CD4-positive, alpha-beta memory T cell (primary cell): ENCODE data around the gene ATG4A. TPM values are rescaled to one million over a fixed set of nuclear protein-coding genes. Genes with fewer than 3 reads are reported as not detected.
A peak's percentile ranks its signal among the peaks of the same experiment; 100 is the strongest.

Experiments used
- CTCF ChIA-PET: fragments of 350-600 bp; sonication (Branson Sonifier 250); formaldehyde crosslinking; loops from one replicate; lab custom pipeline; 2021; ENCODE audit warnings: inconsistent platforms; ENCODE audit not compliant: partially characterized antibody; lab: Charles Lee
- POLR2A ChIA-PET: fragments of 350-600 bp; sonication (Branson Sonifier 250); formaldehyde crosslinking; loops from one replicate; lab custom pipeline; 2021; ENCODE audit not compliant: partially characterized antibody; lab: Charles Lee
- DNase-seq, 5 donors: peaks; one replicate each; pipeline versions ENCODE4 v3.0.0 to v3.0.0-alpha.2; 2020 to 2022; ENCODE audit warnings: mixed read lengths in 1 of 5
- H3K27ac ChIP-seq: one replicate; pipeline ENCODE4 v1.7.0; 2013; ENCODE audit warnings: low read depth, low read length
- H3K27me3 ChIP-seq: 2 replicates; pipeline ENCODE4 v1.7.0; 2013; ENCODE audit warnings: mild to moderate bottlenecking, low read length, moderate library complexity; ENCODE audit not compliant: insufficient read depth
- H3K36me3 ChIP-seq: 2 replicates; pipeline ENCODE4 v1.7.0; 2013; ENCODE audit warnings: mild to moderate bottlenecking, low read length, moderate library complexity; ENCODE audit not compliant: insufficient read depth
- H3K4me1 ChIP-seq: 2 replicates; pipeline ENCODE4 v1.7.0; 2013; ENCODE audit warnings: mild to moderate bottlenecking, low read length, moderate library complexity; ENCODE audit not compliant: insufficient read depth
- H3K4me3 ChIP-seq, 2 donors: one replicate each; pipeline ENCODE4 v1.7.0; 2013; ENCODE audit warnings: low read length in 2 of 2, mild to moderate bottlenecking in 1 of 2
- H3K9me3 ChIP-seq, 2 donors: one replicate each; pipeline ENCODE4 v1.7.0; 2013; ENCODE audit warnings: low read length in 2 of 2, control low read depth in 1 of 2; ENCODE audit not compliant: control insufficient read depth in 1 of 2
- H3K27ac Mint-ChIP-seq, 7 donors: one replicate each; pipeline ENCODE4 v1.8.0; 2020 to 2021; ENCODE audit warnings: mixed read lengths in 7 of 7, mild to moderate bottlenecking in 6 of 7, inconsistent platforms in 3 of 7, moderate library complexity in 3 of 7
- H3K27me3 Mint-ChIP-seq, 2 donors: one replicate each; pipeline ENCODE4 v1.8.0; 2020 to 2021; ENCODE audit warnings: mixed read lengths in 2 of 2
- H3K36me3 Mint-ChIP-seq, 2 donors: one replicate each; pipeline ENCODE4 v1.8.0; 2020 to 2021; ENCODE audit warnings: mixed read lengths in 2 of 2, inconsistent platforms in 1 of 2, mild to moderate bottlenecking in 1 of 2
- H3K4me1 Mint-ChIP-seq, 4 donors: one replicate each; pipeline ENCODE4 v1.8.0; 2020 to 2021; ENCODE audit warnings: mixed read lengths in 4 of 4, mild to moderate bottlenecking in 1 of 4
- H3K4me3 Mint-ChIP-seq, 8 donors: one replicate each; pipeline ENCODE4 v1.8.0; 2020 to 2021; ENCODE audit warnings: mixed read lengths in 8 of 8, mild to moderate bottlenecking in 7 of 8, moderate library complexity in 6 of 8, inconsistent platforms in 3 of 8
- H3K9me3 Mint-ChIP-seq, 8 donors: one replicate each; pipeline ENCODE4 v1.8.0; 2020 to 2021; ENCODE audit warnings: mixed read lengths in 8 of 8, mild to moderate bottlenecking in 5 of 8, inconsistent platforms in 3 of 8, moderate library complexity in 1 of 8
- intact Hi-C: fragments of 100-400 bp; cut with micrococcal nuclease; formaldehyde crosslinking; loops from one replicate; pipeline ENCODE4 v1.15.1; 2023
- polyA plus RNA-seq, 2 donors: library from polyadenylated mRNA; unstranded; fragments of 300-500 nt; fragmentation: Illumina TruSeq; gene quantifications; one replicate each; pipeline ENCODE4 v1.2.3, GENCODE V29; 2021
- total RNA-seq, 2 experiments: library from RNA; stranded (reverse); gene quantifications; one replicate each; pipeline ENCODE4 v1.2.3, GENCODE V29; 2021

ATG4A gene
- total and polyA plus RNA-seq, 4 experiments from 2014 or later = 7.6 to 21.5 (median 11.7) TPM

GRCh38 chrX:108087792-108088191 is 3.8 kb upstream of the ATG4A start:
- Histone ChIP-seq H3K9me3 (no peaks in the 10 kb centered on the region), H3K4me1 (peaks cover 22% of the 10 kb centered on the region), H3K36me3 (peaks cover 7% of the 10 kb centered on the region), H3K4me3 (no peak overlapping the region), H3K27ac (no peak overlapping the region), H3K27me3 (no peaks in the 10 kb centered on the region)
- intact Hi-C loops = no loop called here
- H3K36me3 Mint-ChIP-seq = peaks cover 4 to 13% of the 10 kb centered on the region in 2 donors
- DNase-seq = no peak
- ChIA-PET CTCF (no interaction called here), POLR2A (no interaction called here)
- H3K27me3 Mint-ChIP-seq = no peaks in the 10 kb centered on the region
- H3K9me3 Mint-ChIP-seq = no peaks in the 10 kb centered on the region
- H3K4me3 Mint-ChIP-seq = no peak overlapping the region
- peaks cover 3 to 17% (median 7%) of the 10 kb centered on the region in 4 donors for H3K4me1 Mint-ChIP-seq
- H3K27ac Mint-ChIP-seq = no peak overlapping the region

- H3K27me3 Mint-ChIP-seq = no peaks in the 10 kb centered on the region
- Histone ChIP-seq H3K36me3 (peaks cover 7% of the 10 kb centered on the region), H3K4me3 (no peak overlapping the region), H3K9me3 (no peaks in the 10 kb centered on the region), H3K27ac (no peak overlapping the region), H3K27me3 (no peaks in the 10 kb centered on the region), H3K4me1 (peaks cover 22% of the 10 kb centered on the region)
- no peaks in the 10 kb centered on the region for H3K9me3 Mint-ChIP-seq
- H3K4me3 Mint-ChIP-seq = peak overlapping the region in 1 of 8 donors; percentile 20
- peaks cover 3 to 17% (median 7%) of the 10 kb centered on the region in 4 donors for H3K4me1 Mint-ChIP-seq
- intact Hi-C loops = no loop called here
- POLR2A ChIA-PET = no interaction called here
- H3K36me3 Mint-ChIP-seq = peaks cover 4 to 13% of the 10 kb centered on the region in 2 donors
- DNase-seq = no peak
- H3K27ac Mint-ChIP-seq = peak overlapping the region in 1 of 7 donors; percentile 26
- CTCF ChIA-PET = interaction anchor here (0.6 kb wide), 1 partner anchor 16 kb away, joined by 3 read pairs; no protein-coding TSS in a partner anchor
Observed at GRCh38 chrX:108088511-108088910, 3.1 kb upstream of the ATG4A start.

- POLR2A ChIA-PET = interaction anchor here (1.0 to 1.8 kb wide), 11 partner anchors 8 to 972 kb away, joined by 3 to 10 read pairs (median 4); partner anchors contain the start of gene RBM41
- CTCF ChIA-PET = no interaction called here
- Mint-ChIP-seq H3K4me3 (no peak overlapping the region), H3K27me3 (no peaks in the 10 kb centered on the region), H3K36me3 (peaks cover 4 to 5% of the 10 kb centered on the region in 2 donors), H3K4me1 (peaks cover 5 to 17% (median 7%) of the 10 kb centered on the region in 4 donors), H3K9me3 (no peaks in the 10 kb centered on the region), H3K27ac (no peak overlapping the region)
- Histone ChIP-seq H3K9me3 (no peaks in the 10 kb centered on the region), H3K36me3 (no peaks in the 10 kb centered on the region), H3K27ac (peak overlapping the region; percentile 81), H3K4me1 (peaks cover 22% of the 10 kb centered on the region), H3K4me3 (peak overlapping the region; percentile 48 to 75), H3K27me3 (no peaks in the 10 kb centered on the region)
- intact Hi-C loops = loop anchor here (1.0 to 5.0 kb wide), 4 partner anchors 70 to 1480 kb away; partner anchors contain the start of genes PRPS1 and RADX
- DNase-seq = no peak
Observed at GRCh38 chrX:108090491-108091263, 901 bp upstream of the ATG4A start.

- Mint-ChIP-seq H3K4me3 (no peak overlapping the region), H3K4me1 (peaks cover 5 to 17% (median 7%) of the 10 kb centered on the region in 4 donors), H3K27me3 (no peaks in the 10 kb centered on the region), H3K27ac (no peak overlapping the region), H3K9me3 (no peaks in the 10 kb centered on the region), H3K36me3 (peaks cover 4 to 5% of the 10 kb centered on the region in 2 donors)
- no peak for DNase-seq
- intact Hi-C loops = loop anchor here (1.0 to 5.0 kb wide), 4 partner anchors 72 to 1481 kb away; partner anchors contain the start of genes PRPS1 and RADX
- no peaks in the 10 kb centered on the region for H3K27me3 ChIP-seq
- no peaks in the 10 kb centered on the region for H3K9me3 ChIP-seq
- peaks cover 22% of the 10 kb centered on the region for H3K4me1 ChIP-seq
- ChIA-PET POLR2A (interaction anchor here (0.9 to 1.8 kb wide), 12 partner anchors 10 to 973 kb away, joined by 3 to 10 read pairs (median 4); partner anchors contain the start of genes MID2 and RBM41), CTCF (no interaction called here)
- H3K36me3 ChIP-seq = no peaks in the 10 kb centered on the region
- H3K4me3 ChIP-seq = peak overlapping the region; percentile 47 to 75
- H3K27ac ChIP-seq = peak overlapping the region; percentile 81
Observed at GRCh38 chrX:108091878-108092291, 307 bp downstream of the ATG4A start.

GRCh38 chrX:108097380-108097779 is 5.8 kb downstream of the ATG4A start:
- intact Hi-C loops = no loop called here
- POLR2A ChIA-PET = no interaction called here
- no peaks in the 10 kb centered on the region for H3K36me3 ChIP-seq
- H3K4me3 ChIP-seq = no peak overlapping the region
- no peak overlapping the region for H3K27ac ChIP-seq
- Mint-ChIP-seq H3K4me1 (peaks cover 0 to 2% (median under 1%) of the 10 kb centered on the region in 4 donors), H3K9me3 (no peaks in the 10 kb centered on the region), H3K36me3 (no peaks in the 10 kb centered on the region), H3K4me3 (no peak overlapping the region), H3K27me3 (no peaks in the 10 kb centered on the region), H3K27ac (no peak overlapping the region)
- H3K9me3 ChIP-seq = no peaks in the 10 kb centered on the region
- peaks cover 2% of the 10 kb centered on the region for H3K4me1 ChIP-seq
- no peaks in the 10 kb centered on the region for H3K27me3 ChIP-seq
- CTCF ChIA-PET = no interaction called here
- no peak for DNase-seq

- intact Hi-C loops = no loop called here
- H3K36me3 ChIP-seq = no peaks in the 10 kb centered on the region
- Mint-ChIP-seq H3K4me1 (peaks cover 0 to 3% (median 0%) of the 10 kb centered on the region in 4 donors), H3K36me3 (peaks cover 2 to 3% of the 10 kb centered on the region in 2 donors), H3K27me3 (no peaks in the 10 kb centered on the region), H3K4me3 (no peak overlapping the region), H3K27ac (no peak overlapping the region), H3K9me3 (peaks cover 0 to 3% (median 0%) of the 10 kb centered on the region in 8 donors)
- POLR2A ChIA-PET = no interaction called here
- no peaks in the 10 kb centered on the region for H3K4me1 ChIP-seq
- no peaks in the 10 kb centered on the region for H3K27me3 ChIP-seq
- H3K9me3 ChIP-seq = no peaks in the 10 kb centered on the region
- H3K27ac ChIP-seq = no peak overlapping the region
- H3K4me3 ChIP-seq = no peak overlapping the region
- CTCF ChIA-PET = no interaction called here
- DNase-seq = no peak
Observed at GRCh38 chrX:108105473-108105872, 13.9 kb downstream of the ATG4A start.

GRCh38 chrX:108114541-108114940 is 23.0 kb downstream of the ATG4A start:
- Histone ChIP-seq H3K4me3 (no peak overlapping the region), H3K27ac (no peak overlapping the region), H3K4me1 (no peaks in the 10 kb centered on the region), H3K36me3 (no peaks in the 10 kb centered on the region), H3K27me3 (no peaks in the 10 kb centered on the region), H3K9me3 (no peaks in the 10 kb centered on the region)
- intact Hi-C loops = no loop called here
- Mint-ChIP-seq H3K4me1 (peaks cover 0 to 3% (median 0%) of the 10 kb centered on the region in 4 donors), H3K27ac (no peak overlapping the region), H3K36me3 (peaks cover 0 to 2% of the 10 kb centered on the region in 2 donors), H3K9me3 (no peaks in the 10 kb centered on the region), H3K27me3 (no peaks in the 10 kb centered on the region), H3K4me3 (no peak overlapping the region)
- POLR2A ChIA-PET = no interaction called here
- DNase-seq = no peak
- CTCF ChIA-PET = no interaction called here
